ENCODE results near the gene SLITRK2.

Gene SLITRK2

DNA sequence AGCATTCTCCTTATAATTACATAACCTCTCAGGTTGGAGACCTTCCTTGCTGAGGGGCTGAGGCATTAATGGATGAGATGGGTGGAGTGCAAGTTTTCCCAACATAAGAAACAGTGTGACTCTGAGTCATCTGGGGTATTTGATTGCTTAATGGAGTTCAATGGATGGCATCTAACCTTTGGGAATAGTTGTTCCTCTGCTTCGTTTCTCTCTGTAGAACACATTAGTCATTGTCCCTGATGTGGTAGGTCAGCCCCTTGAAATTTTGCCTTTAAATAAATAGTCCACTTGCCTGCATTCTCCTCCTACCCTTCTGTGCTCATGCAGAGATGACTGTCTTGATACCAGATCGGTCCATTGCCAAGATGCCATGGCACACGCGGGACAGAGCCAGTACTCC lies 38.6 kb downstream of the SLITRK2 start:
- H3K9me3 ChIP-seq (ENCODE audit: control insufficient read depth, insufficient read depth, low read length) = peaks cover 40% of the 10 kb centered on the region
- peaks cover 8% of the 10 kb centered on the region for H3K4me1 ChIP-seq (ENCODE audit: control insufficient read depth, insufficient read depth, low read length)
- H3K4me3 ChIP-seq (ENCODE audit: low read depth, low read length) = no peak overlapping the region
- no peaks in the 10 kb centered on the region for H3K27me3 ChIP-seq (ENCODE audit: control insufficient read depth, insufficient read depth, low read length)
- no peaks in the 10 kb centered on the region for H3K36me3 ChIP-seq (ENCODE audit: control insufficient read depth, insufficient read depth, low read length)
- no peak overlapping the region for H3K9ac ChIP-seq (ENCODE audit: low read depth, low read length)
- no peak overlapping the region for H3K27ac ChIP-seq (ENCODE audit: low read depth, low read length)

DNA sequence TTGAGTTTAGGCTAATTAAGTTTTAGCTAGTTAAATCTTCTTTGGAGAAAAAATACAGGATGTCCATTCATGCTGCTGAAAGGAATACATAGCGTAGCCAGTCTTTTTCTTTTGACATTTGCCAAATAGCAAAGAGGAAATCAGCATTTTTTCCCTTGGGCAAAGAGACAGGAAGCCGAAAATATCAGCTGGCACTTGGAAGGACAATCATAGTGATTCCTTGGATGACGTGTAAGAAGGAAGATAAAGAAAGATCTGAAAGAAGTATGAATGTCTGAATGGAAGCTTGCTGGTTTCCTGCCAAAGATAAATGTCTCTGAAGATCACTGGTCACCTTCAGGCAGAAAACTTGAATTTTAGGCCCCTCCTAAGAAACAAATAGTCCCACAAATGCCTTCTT lies 44.2 kb downstream of the SLITRK2 start:
- H3K9me3 ChIP-seq (ENCODE audit: control insufficient read depth, insufficient read depth, low read length) = peaks cover 37% of the 10 kb centered on the region
- peaks cover 13% of the 10 kb centered on the region for H3K4me1 ChIP-seq (ENCODE audit: control insufficient read depth, insufficient read depth, low read length)
- H3K9ac ChIP-seq (ENCODE audit: low read depth, low read length) = no peak overlapping the region
- H3K36me3 ChIP-seq (ENCODE audit: control insufficient read depth, insufficient read depth, low read length) = no peaks in the 10 kb centered on the region
- no peak overlapping the region for H3K27ac ChIP-seq (ENCODE audit: low read depth, low read length)
- no peaks in the 10 kb centered on the region for H3K27me3 ChIP-seq (ENCODE audit: control insufficient read depth, insufficient read depth, low read length)
- H3K4me3 ChIP-seq (ENCODE audit: low read depth, low read length) = no peak overlapping the region

DNA sequence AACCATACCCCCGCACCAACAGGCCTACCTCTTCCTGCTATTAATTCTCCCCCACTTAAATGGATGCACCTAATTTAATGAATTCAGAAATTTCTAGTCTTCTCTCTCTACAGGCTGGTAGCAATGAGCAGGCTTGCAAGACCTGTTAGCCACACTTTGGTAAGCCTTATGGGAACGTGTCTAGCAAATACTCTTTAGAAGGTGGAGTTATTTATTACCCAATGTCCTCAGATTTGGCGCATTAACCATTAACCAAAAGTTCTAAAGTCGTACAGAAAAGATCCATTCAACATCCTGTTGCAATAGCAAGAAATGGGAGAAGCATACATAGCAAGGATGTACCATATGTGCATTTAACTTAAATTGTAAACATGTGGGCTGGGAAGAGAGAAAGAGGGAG lies 47.5 kb downstream of the SLITRK2 start:
- H3K9ac ChIP-seq (ENCODE audit: low read depth, low read length) = no peak overlapping the region
- H3K27ac ChIP-seq (ENCODE audit: low read depth, low read length) = no peak overlapping the region
- H3K4me1 ChIP-seq (ENCODE audit: control insufficient read depth, insufficient read depth, low read length) = peaks cover 6% of the 10 kb centered on the region; the same call in 1 of the 2 replicates
- no peaks in the 10 kb centered on the region for H3K36me3 ChIP-seq (ENCODE audit: control insufficient read depth, insufficient read depth, low read length)
- no peaks in the 10 kb centered on the region for H3K27me3 ChIP-seq (ENCODE audit: control insufficient read depth, insufficient read depth, low read length)
- H3K9me3 ChIP-seq (ENCODE audit: control insufficient read depth, insufficient read depth, low read length) = peaks cover 32% of the 10 kb centered on the region; the same call in 1 of the 2 replicates
- H3K4me3 ChIP-seq (ENCODE audit: low read depth, low read length) = no peak overlapping the region

Measured in HUES48 (cell line).